ENCODE results near the gene C5orf52. TPM values are rescaled to one million over a fixed set of nuclear protein-coding genes. Genes with fewer than 3 reads are reported as not detected.

The C5orf52 gene
- polyA plus RNA-seq (2011; rRNA removed) (not detected in 2 replicates), polyA minus RNA-seq (2011; rRNA and poly(A)+ RNA removed) (not detected in 2 replicates)

DNA sequence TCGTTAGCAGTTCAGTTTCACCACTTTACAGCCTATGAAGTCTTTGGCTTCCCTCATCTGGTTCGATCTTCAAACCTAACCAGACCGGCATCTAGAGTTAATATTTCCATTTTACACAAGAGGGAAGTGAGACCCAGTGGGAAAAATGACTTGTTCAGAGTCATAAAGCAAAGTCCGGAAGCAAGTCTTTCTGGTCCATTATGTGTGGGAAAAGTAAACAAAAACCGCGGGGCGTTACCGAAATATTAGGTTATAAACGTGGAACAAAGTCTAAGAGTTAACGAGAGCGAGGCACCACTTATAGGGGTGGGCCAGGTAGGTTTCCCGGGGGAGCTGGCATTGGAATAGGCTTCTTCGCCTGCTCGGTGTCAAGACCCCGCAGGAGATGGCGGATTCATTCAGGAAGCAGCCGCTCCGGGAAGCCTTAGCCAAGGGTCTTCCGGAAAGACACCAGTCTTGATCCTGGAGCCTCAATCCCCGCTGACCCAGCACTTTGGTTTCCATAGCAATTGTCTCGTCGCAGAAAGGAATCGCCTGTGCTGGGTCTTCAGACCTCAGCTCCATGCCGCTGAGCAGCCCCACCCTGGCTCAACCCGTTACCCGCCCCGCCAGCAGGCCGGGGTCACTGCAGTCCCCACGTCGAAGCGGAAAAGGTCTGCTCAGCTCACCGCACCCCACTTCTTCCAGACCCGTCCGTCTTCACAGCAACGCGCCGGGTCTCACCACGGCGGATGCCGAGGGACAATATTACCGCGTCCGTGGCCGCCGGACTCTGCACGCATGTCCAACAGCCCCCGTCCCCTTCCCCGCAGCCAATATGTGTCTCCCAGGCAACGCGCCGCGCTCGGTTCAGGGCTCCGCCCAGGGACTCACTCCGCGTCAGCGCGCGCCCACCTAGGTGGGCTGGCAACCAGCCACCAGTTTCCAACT, at the start of gene C5orf52:
Gene C5orf52 (plus strand): TSS at position 872 of the 930 bp plus-strand sequence. CDS start 82 bp downstream, outside the sequence.
- Histone ChIP-seq H3K27ac (ENCODE audit: low read depth, low read length) (no peak within 1 kb of the TSS), H3K4me3 (ENCODE audit: low read depth, low read length) (peak within 1 kb of the TSS; percentile 78), H3K27me3 (ENCODE audit: control insufficient read depth, insufficient read depth, low read length) (peaks cover 2% of the 10 kb centered on the region), H3K9me3 (ENCODE audit: control insufficient read depth, insufficient read depth, low read length) (no peaks in the 10 kb centered on the region; the same call in 1 of the 2 replicates)
- TF ChIP-seq, protein P1, sequence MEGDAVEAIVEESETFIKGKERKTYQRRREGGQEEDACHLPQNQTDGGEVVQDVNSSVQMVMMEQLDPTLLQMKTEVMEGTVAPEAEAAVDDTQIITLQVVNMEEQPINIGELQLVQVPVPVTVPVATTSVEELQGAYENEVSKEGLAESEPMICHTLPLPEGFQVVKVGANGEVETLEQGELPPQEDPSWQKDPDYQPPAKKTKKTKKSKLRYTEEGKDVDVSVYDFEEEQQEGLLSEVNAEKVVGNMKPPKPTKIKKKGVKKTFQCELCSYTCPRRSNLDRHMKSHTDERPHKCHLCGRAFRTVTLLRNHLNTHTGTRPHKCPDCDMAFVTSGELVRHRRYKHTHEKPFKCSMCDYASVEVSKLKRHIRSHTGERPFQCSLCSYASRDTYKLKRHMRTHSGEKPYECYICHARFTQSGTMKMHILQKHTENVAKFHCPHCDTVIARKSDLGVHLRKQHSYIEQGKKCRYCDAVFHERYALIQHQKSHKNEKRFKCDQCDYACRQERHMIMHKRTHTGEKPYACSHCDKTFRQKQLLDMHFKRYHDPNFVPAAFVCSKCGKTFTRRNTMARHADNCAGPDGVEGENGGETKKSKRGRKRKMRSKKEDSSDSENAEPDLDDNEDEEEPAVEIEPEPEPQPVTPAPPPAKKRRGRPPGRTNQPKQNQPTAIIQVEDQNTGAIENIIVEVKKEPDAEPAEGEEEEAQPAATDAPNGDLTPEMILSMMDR (IDR thresholded peaks at IDR 0.05; ENCODE audit: low read depth, low read length), result no peak
- POLR2A ChIA-PET, result interaction anchor here (0.6 kb wide), 1 partner anchor 202 kb away, joined by 3 read pairs; no protein-coding TSS in a partner anchor
- no peak for DNase-seq (ENCODE audit: low read depth, low spot score)
- CTCF ChIA-PET, result interaction anchor here (1.9 kb wide), 1 partner anchor 72 kb away, joined by 7 read pairs; the partner anchor contains the start of gene LSM11

DNA sequence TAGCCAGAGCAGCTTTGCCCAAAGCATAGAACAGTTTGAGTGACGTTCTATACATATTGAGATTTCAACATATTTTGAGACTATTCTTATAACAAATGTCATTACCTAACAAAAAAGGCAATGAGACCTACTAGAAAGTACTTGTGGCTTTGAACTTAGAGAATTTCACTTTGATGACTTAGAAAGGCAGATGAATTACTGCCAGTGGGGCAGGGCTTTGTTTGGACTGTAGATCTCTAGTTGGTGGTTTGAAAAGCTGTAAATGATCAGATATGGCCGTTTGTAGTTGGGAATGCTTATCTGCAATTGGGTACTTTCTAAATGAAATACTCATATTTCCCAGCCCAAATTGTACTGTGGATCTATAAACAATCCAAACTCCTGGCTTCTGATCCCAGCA, 47.2 kb upstream of the C5orf52 start:
- TF ChIP-seq, protein P1 (IDR thresholded peaks at IDR 0.05; ENCODE audit: low read depth, low read length), result no peak
- Histone ChIP-seq H3K4me3 (ENCODE audit: low read depth, low read length) (no peak overlapping the region), H3K9me3 (ENCODE audit: control insufficient read depth, insufficient read depth, low read length) (no peaks in the 10 kb centered on the region; the same call in 1 of the 2 replicates), H3K27ac (ENCODE audit: low read depth, low read length) (no peak overlapping the region), H3K27me3 (ENCODE audit: control insufficient read depth, insufficient read depth, low read length) (no peaks in the 10 kb centered on the region)
- no peak for DNase-seq (ENCODE audit: low read depth, low spot score)
- POLR2A ChIA-PET, result no interaction called here
- CTCF ChIA-PET, result no interaction called here

- no peak for DNase-seq (ENCODE audit: low read depth, low spot score)
- no peak overlapping the region for H3K27ac ChIP-seq (ENCODE audit: low read depth, low read length)
- H3K9me3 ChIP-seq (ENCODE audit: control insufficient read depth, insufficient read depth, low read length), result no peaks in the 10 kb centered on the region; the same call in 1 of the 2 replicates
- H3K4me3 ChIP-seq (ENCODE audit: low read depth, low read length), result no peak overlapping the region
- no peaks in the 10 kb centered on the region for H3K27me3 ChIP-seq (ENCODE audit: control insufficient read depth, insufficient read depth, low read length)
- TF ChIP-seq, protein P1 (IDR thresholded peaks at IDR 0.05; ENCODE audit: low read depth, low read length), result no peak
- ChIA-PET POLR2A (no interaction called here), CTCF (interaction anchor here (0.5 kb wide), 1 partner anchor 20 kb away, joined by 6 read pairs; no protein-coding TSS in a partner anchor)
These were observed 44.5 kb upstream of the C5orf52 start for GRCh38 chr5:157626831-157627230.

DNA sequence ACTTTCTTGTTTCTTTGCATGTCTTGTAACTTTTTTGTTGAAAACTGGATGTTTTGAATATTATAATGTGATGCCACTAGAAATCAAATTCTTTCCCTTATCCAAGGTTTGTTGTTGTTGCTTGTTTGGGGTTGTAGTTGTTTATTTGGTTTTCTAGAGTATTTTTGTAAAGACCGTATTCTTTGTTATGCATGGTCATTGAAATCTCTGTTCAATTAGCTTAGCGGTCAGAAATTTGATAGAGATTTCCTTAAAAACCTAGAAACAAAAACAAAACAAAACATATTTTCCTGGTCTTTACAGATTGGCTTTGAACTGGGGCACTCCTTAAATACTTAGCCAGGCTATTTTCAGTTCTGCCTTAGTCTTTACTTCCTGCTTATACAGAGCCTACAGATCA, 41.0 kb upstream of the C5orf52 start:
- no peak for DNase-seq (ENCODE audit: low read depth, low spot score)
- H3K9me3 ChIP-seq (ENCODE audit: control insufficient read depth, insufficient read depth, low read length), result no peaks in the 10 kb centered on the region; the same call in 1 of the 2 replicates
- H3K27ac ChIP-seq (ENCODE audit: low read depth, low read length), result no peak overlapping the region
- POLR2A ChIA-PET, result no interaction called here
- H3K27me3 ChIP-seq (ENCODE audit: control insufficient read depth, insufficient read depth, low read length), result no peaks in the 10 kb centered on the region
- CTCF ChIA-PET, result interaction anchor here (0.7 kb wide), 1 partner anchor 113 kb away, joined by 3 read pairs; the partner anchor contains the start of gene LSM11
- TF ChIP-seq, protein P1 (IDR thresholded peaks at IDR 0.05; ENCODE audit: low read depth, low read length), result no peak
- no peak overlapping the region for H3K4me3 ChIP-seq (ENCODE audit: low read depth, low read length)
